Prostate gland (tissue), 2 donors: Measurements from ENCODE around the gene XRN2.

Source experiments
- POLR2A ChIP-seq: fragments of 450-650 bp; IDR thresholded peaks from one replicate; pipeline ENCODE4 v1.6.1; 2016; ENCODE audit warnings: antibody characterized with exemption, mild to moderate bottlenecking
- POLR2AphosphoS5 ChIP-seq: sonication (generic); formaldehyde crosslinking; IDR thresholded peaks from one replicate; pipeline ENCODE4 v1.6.1; 2017; ENCODE audit warnings: antibody characterized with exemption
- TF ChIP-seq, protein P1 (sequence below), 4 experiments: fragments of 200-600 bp in 2 of 4; fragments of 450-650 bp in 2 of 4; sonication (generic) in 2 of 4; IDR thresholded peaks; 1 replicate in 3 of 4; 2 replicates in 1 of 4; pipeline ENCODE4 v1.5.1; 2016 to 2019; ENCODE audit warnings: antibody characterized with exemption in 4 of 4, mild to moderate bottlenecking in 2 of 4, moderate library complexity in 2 of 4

DNA sequence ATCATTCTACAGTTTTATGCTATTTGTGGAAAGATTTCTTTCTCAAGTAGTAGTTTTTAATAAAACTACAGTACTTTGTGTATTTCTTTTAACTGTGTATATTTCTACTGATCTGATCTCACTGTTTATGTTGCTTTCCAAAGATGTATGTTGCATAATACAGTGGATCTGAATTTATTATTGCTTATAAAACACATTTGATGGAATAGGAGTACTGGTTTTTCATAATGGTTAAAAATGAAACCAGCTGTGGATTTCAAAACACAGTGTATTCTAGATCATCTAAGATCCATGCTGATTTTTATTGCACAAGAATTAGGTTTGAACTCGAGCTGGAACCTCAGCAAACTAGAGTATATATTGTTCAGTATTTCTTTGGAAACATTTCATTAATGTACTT, 86.2 kb downstream of the XRN2 start:
- TF ChIP-seq, protein P1, sequence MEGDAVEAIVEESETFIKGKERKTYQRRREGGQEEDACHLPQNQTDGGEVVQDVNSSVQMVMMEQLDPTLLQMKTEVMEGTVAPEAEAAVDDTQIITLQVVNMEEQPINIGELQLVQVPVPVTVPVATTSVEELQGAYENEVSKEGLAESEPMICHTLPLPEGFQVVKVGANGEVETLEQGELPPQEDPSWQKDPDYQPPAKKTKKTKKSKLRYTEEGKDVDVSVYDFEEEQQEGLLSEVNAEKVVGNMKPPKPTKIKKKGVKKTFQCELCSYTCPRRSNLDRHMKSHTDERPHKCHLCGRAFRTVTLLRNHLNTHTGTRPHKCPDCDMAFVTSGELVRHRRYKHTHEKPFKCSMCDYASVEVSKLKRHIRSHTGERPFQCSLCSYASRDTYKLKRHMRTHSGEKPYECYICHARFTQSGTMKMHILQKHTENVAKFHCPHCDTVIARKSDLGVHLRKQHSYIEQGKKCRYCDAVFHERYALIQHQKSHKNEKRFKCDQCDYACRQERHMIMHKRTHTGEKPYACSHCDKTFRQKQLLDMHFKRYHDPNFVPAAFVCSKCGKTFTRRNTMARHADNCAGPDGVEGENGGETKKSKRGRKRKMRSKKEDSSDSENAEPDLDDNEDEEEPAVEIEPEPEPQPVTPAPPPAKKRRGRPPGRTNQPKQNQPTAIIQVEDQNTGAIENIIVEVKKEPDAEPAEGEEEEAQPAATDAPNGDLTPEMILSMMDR (IDR thresholded peaks at IDR 0.05) = no peak
- no peak for TF ChIP-seq POLR2AphosphoS5
- no peak for TF ChIP-seq POLR2A
